Sigmoid colon (tissue), 7 donors: ENCODE results near the gene SORCS2. TPM values are rescaled to one million over a fixed set of nuclear protein-coding genes. Genes with fewer than 3 reads are reported as not detected.

Experiments used
- DNase-seq: peaks from one replicate; pipeline ENCODE4 v3.0.0-alpha.2; 2019
- H3K27ac ChIP-seq, 4 donors: fragments of 200-600 bp; sonication (generic); one replicate each; pipeline ENCODE4 v1.5.1; 2016 to 2019; ENCODE audit warnings: mild to moderate bottlenecking in 1 of 4
- H3K27me3 ChIP-seq, 3 donors: fragments of 200-600 bp; sonication (generic); one replicate each; pipeline ENCODE4 v1.5.1; 2019; ENCODE audit warnings: mild to moderate bottlenecking in 1 of 3
- H3K36me3 ChIP-seq, 4 donors: fragments of 200-600 bp; sonication (generic); one replicate each; pipeline ENCODE4 v1.5.1; 2016 to 2019
- H3K4me1 ChIP-seq, 4 donors: fragments of 200-600 bp; sonication (generic); one replicate each; pipeline ENCODE4 v1.5.1; 2017 to 2019
- H3K4me3 ChIP-seq, 4 donors: fragments of 200-600 bp; sonication (generic); one replicate each; pipeline ENCODE4 v1.5.1; 2017 to 2019; ENCODE audit warnings: mild to moderate bottlenecking in 2 of 4, moderate library complexity in 1 of 4
- H3K9me3 ChIP-seq, 4 donors: fragments of 200-600 bp in 3 of 4; sonication (generic) in 3 of 4; one replicate each; pipeline versions ENCODE4 v1.5.1 to v1.6.1; 2013 to 2019
- EP300 ChIP-seq, 4 donors: sonication (generic); formaldehyde crosslinking; IDR thresholded peaks; one replicate each; pipeline ENCODE4 v1.6.1; 2017; ENCODE audit warnings: antibody characterized with exemption in 4 of 4
- POLR2A ChIP-seq, 2 donors: fragments of 450-650 bp; IDR thresholded peaks; one replicate each; pipeline ENCODE4 v1.6.1; 2016; ENCODE audit warnings: antibody characterized with exemption in 2 of 2, mild to moderate bottlenecking in 2 of 2, moderate library complexity in 2 of 2
- POLR2AphosphoS5 ChIP-seq, 4 donors: sonication (generic); formaldehyde crosslinking; IDR thresholded peaks; one replicate each; pipeline ENCODE4 v1.6.1; 2017; ENCODE audit warnings: antibody characterized with exemption in 4 of 4
- WGBS, 2 donors: extraction: QIAGEN DNeasy Blood & Tissue Kit; methylation state at CpG; one replicate each; pipeline ENCODE4 v1.1.7; 2013; 5-methylcytosine and 5-hydroxymethylcytosine counted together
- intact Hi-C: fragments of 100-400 bp; cut with DNase I; formaldehyde crosslinking; loops from one replicate; pipeline ENCODE4 v1.15.1; 2023
- polyA plus RNA-seq, 3 donors: library from polyadenylated mRNA; stranded (reverse); fragments of 200-250 nt; gene quantifications; one replicate each; pipeline ENCODE4 v1.2.3, GENCODE V29; 2013
- total RNA-seq, 4 donors: library from RNA; depleted of rRNA; stranded (reverse); fragments of >200 nt; gene quantifications; one replicate each; pipeline ENCODE4 v1.1.0, GENCODE V29; 2016
- TF ChIP-seq, protein P1 (sequence below), 4 experiments: fragments of 450-650 bp in 3 of 4; fragments of 200-600 bp in 1 of 4; IDR thresholded peaks; one replicate each; pipeline ENCODE4 v1.5.1; 2016 to 2019; ENCODE audit warnings: antibody characterized with exemption in 4 of 4, mild to moderate bottlenecking in 3 of 4, moderate library complexity in 2 of 4
- donor health status: healthy with polysubstance abuse.
- donor health status: Bipolar disorder and iron deficiency.
- donor health status: healthy.

The SORCS2 gene
- total and polyA plus RNA-seq, 7 donors: 1.8 to 6.4 (median 3.9) TPM; not detected in 2

DNA sequence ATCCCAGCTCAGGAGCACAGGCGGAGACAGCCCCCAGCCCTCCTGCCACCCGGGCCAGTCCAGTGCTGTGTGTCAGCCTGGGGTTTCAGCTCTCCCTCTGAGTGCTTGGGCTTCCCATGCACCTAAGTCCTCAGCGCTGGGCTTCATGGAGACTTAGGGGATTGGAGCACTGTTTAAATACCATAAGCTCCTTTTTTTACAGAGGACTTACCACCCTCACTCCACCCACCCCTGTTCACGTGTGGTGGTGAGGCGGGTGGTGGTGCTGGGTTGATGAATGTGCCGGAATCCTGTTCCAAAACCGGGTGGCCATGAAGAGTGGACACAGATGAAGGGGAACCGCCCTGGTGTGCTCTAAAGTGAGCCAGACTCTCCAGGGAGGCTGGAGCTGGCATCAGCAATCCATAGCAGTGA is 175.5 kb downstream of the SORCS2 start:
- DNase-seq: peak; percentile 46
- TF ChIP-seq EP300 (IDR thresholded peaks at IDR 0.05) (no peak), POLR2AphosphoS5 (IDR thresholded peaks at IDR 0.05) (no peak), POLR2A (IDR thresholded peaks at IDR 0.05) (no peak)
- TF ChIP-seq, protein P1, sequence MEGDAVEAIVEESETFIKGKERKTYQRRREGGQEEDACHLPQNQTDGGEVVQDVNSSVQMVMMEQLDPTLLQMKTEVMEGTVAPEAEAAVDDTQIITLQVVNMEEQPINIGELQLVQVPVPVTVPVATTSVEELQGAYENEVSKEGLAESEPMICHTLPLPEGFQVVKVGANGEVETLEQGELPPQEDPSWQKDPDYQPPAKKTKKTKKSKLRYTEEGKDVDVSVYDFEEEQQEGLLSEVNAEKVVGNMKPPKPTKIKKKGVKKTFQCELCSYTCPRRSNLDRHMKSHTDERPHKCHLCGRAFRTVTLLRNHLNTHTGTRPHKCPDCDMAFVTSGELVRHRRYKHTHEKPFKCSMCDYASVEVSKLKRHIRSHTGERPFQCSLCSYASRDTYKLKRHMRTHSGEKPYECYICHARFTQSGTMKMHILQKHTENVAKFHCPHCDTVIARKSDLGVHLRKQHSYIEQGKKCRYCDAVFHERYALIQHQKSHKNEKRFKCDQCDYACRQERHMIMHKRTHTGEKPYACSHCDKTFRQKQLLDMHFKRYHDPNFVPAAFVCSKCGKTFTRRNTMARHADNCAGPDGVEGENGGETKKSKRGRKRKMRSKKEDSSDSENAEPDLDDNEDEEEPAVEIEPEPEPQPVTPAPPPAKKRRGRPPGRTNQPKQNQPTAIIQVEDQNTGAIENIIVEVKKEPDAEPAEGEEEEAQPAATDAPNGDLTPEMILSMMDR (IDR thresholded peaks at IDR 0.05): no peak
- Histone ChIP-seq H3K4me1 (peaks cover 0 to 39% (median 16%) of the 10 kb centered on the region in 4 donors), H3K4me3 (no peak overlapping the region), H3K9me3 (no peaks in the 10 kb centered on the region), H3K36me3 (no peaks in the 10 kb centered on the region), H3K27ac (no peak overlapping the region), H3K27me3 (peaks cover 0 to 18% (median 0%) of the 10 kb centered on the region in 3 donors)
- intact Hi-C loops: no loop called here
- 53 to 66% methylated on average over 8 of the region's 8 CpGs for WGBS, 2 donors

DNA sequence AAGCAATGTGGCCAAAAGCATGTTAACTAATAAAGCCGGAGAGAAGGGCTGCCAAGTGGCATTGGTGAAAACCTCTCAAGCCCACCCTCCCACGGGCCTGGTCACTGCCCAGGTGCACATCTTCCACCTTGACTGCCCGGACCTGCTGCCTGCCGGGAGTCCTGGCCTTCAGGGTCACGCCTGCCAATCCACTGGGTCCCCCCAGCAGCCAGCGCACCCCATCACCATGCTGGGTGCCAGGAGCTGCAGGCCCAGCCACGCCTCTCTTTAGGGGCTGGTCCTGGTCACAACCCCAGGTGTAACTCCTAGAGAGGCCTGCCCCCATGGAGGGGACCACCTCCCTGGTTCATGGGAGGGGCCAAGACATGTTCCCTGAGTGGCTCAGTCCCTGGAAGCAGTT is 176.0 kb downstream of the SORCS2 start:
- Histone ChIP-seq H3K36me3 (no peaks in the 10 kb centered on the region), H3K27ac (no peak overlapping the region), H3K4me1 (peaks cover 0 to 39% (median 16%) of the 10 kb centered on the region in 4 donors), H3K27me3 (peaks cover 0 to 18% (median 0%) of the 10 kb centered on the region in 3 donors), H3K9me3 (no peaks in the 10 kb centered on the region), H3K4me3 (no peak overlapping the region)
- intact Hi-C loops: no loop called here
- TF ChIP-seq EP300 (IDR thresholded peaks at IDR 0.05) (no peak), POLR2A (IDR thresholded peaks at IDR 0.05) (no peak), POLR2AphosphoS5 (IDR thresholded peaks at IDR 0.05) (no peak)
- TF ChIP-seq, protein P1 (IDR thresholded peaks at IDR 0.05): no peak
- peak; percentile 29 for DNase-seq
- WGBS, 2 donors: 75 to 82% methylated on average over 7 of the region's 7 CpGs

DNA sequence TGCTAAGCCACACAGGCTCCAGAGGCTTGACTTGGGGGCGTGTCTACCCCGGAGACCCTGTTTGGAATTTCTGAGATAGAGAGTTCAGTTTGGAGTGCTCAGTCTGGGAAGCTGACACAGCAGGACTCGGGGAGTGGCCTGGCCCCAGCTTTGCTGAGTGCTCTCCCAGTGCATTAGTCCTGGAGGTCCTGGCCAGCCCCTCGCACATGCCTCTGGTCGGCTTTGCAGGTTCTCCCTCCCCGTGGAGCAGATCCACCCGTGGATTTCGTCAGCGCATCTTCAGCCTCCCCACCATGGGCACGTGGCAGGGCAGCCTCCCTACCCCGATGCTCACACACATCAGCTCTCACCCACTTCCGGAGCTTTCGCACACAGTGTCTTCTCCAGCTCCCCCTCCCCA is 177.2 kb downstream of the SORCS2 start:
- WGBS, 2 donors: 72 to 82% methylated on average over 13 of the region's 13 CpGs
- Histone ChIP-seq H3K27me3 (peaks cover 0 to 18% (median 0%) of the 10 kb centered on the region in 3 donors), H3K4me3 (no peak overlapping the region), H3K4me1 (peaks cover 0 to 39% (median 16%) of the 10 kb centered on the region in 4 donors), H3K27ac (no peak overlapping the region), H3K9me3 (no peaks in the 10 kb centered on the region), H3K36me3 (no peaks in the 10 kb centered on the region)
- intact Hi-C loops: no loop called here
- TF ChIP-seq EP300 (IDR thresholded peaks at IDR 0.05): no peak
- TF ChIP-seq, protein P1 (IDR thresholded peaks at IDR 0.05): no peak
- no peak for TF ChIP-seq POLR2A (IDR thresholded peaks at IDR 0.05)
- DNase-seq: peak; percentile 53

DNA sequence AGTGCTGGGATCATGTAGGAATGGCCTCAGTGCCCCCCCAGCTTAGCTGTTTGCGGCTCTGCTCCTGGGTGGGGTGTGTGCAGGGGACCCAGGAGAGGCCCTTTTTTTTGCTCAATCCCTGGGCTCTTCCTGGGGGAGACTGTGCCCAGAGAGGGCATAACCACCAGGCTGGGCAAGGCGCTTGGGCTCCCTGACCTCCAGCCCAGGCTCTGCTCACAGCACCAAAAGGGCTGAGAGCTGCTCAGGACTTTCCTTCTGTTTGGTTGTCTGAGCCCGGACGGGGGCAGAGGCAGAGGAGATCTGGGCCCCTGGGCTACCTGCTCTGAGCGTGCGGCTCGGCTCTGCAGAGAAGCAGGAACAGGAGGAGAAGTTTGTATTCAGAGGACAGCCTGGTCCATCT is 177.7 kb downstream of the SORCS2 start:
- Histone ChIP-seq H3K36me3 (no peaks in the 10 kb centered on the region), H3K27me3 (peaks cover 0 to 18% (median 0%) of the 10 kb centered on the region in 3 donors), H3K4me1 (peaks cover 0 to 39% (median 16%) of the 10 kb centered on the region in 4 donors), H3K4me3 (no peak overlapping the region), H3K9me3 (no peaks in the 10 kb centered on the region), H3K27ac (no peak overlapping the region)
- peak; percentile 21 for DNase-seq
- 77 to 85% methylated on average over 7 of the region's 7 CpGs for WGBS, 2 donors
- TF ChIP-seq EP300 (IDR thresholded peaks at IDR 0.05) (no peak), POLR2AphosphoS5 (IDR thresholded peaks at IDR 0.05) (no peak), POLR2A (IDR thresholded peaks at IDR 0.05) (no peak)
- TF ChIP-seq, protein P1 (IDR thresholded peaks at IDR 0.05): no peak
- intact Hi-C loops: no loop called here
